A549 (cell line): Measurements from ENCODE around the gene ANKRD16. TPM values are rescaled to one million over a fixed set of nuclear protein-coding genes. Genes with fewer than 3 reads are reported as not detected.
A peak's percentile ranks its signal among the peaks of the same experiment; 100 is the strongest.

Experiments used
- ATAC-seq, 2 experiments: fragments of 200-7000 bp in 1 of 2; fragments of >200 bp in 1 of 2; cut with Nextera tagmentation in 1 of 2; cut with Tn5 transposase in 1 of 2; 3 replicates each; pipeline versions ENCODE4 v1.8.0 to v1.9.1; 2018 to 2020; ENCODE audit warnings: mild to moderate bottlenecking in 1 of 2, moderate library complexity in 1 of 2
- CTCF ChIA-PET: fragments of 300-600 bp; sonication (Branson Sonifier 250); formaldehyde crosslinking; extraction: SDS; loops from one replicate; lab custom pipeline; 2021; ENCODE audit warnings: antibody characterized with exemption, inconsistent platforms; lab: Yijun Ruan, JAX
- POLR2A ChIA-PET: fragments of 350-600 bp; formaldehyde crosslinking; extraction: SDS; loops from one replicate; lab custom pipeline; 2021; ENCODE audit warnings: antibody characterized with exemption, inconsistent platforms; lab: Yijun Ruan, JAX
- DNase-seq, 2 experiments: peaks; one replicate each; pipeline versions ENCODE4 v3.0.0 to v3.0.0-alpha.2; 2011 to 2016; ENCODE audit warnings: low read depth in 1 of 2, low spot score in 1 of 2
- FAIRE-seq: peaks from 2 replicates; lab custom pipeline; 2011; peaks lifted over from hg19 to GRCh38; lab: Jason Lieb, UNC
- H3K27ac ChIP-seq, 2 experiments: fragments of >200 bp; sonication (Bioruptor Twin); formaldehyde crosslinking; 3 replicates each; pipeline ENCODE4 v1.5.1; 2016 to 2017
- H3K4me1 ChIP-seq: fragments of >200 bp; sonication (Bioruptor Twin); formaldehyde crosslinking; 3 replicates; pipeline ENCODE4 v1.6.1; 2016
- H3K4me2 ChIP-seq: fragments of >200 bp; sonication (Bioruptor Twin); formaldehyde crosslinking; 3 replicates; pipeline ENCODE4 v1.6.1; 2016
- H3K4me3 ChIP-seq: fragments of >200 bp; sonication (Bioruptor Twin); formaldehyde crosslinking; 3 replicates; pipeline ENCODE4 v1.5.1; 2016
- H3K9me3 ChIP-seq: fragments of >200 bp; sonication (Bioruptor Twin); formaldehyde crosslinking; 3 replicates; pipeline ENCODE4 v1.6.1; 2016
- BCL3 ChIP-seq: fragments of >200 bp; sonication (Bioruptor Twin); formaldehyde crosslinking; IDR thresholded peaks from 3 replicates; pipeline ENCODE4 v1.6.1; 2016
- BHLHE40 ChIP-seq: IDR thresholded peaks from 2 replicates; pipeline ENCODE4 v1.6.1; 2012; ENCODE audit warnings: low read depth, low read length, inconsistent platforms
- CBX2 ChIP-seq: fragments of 200-600 bp; sonication (generic); IDR thresholded peaks from 2 replicates; pipeline ENCODE4 v1.6.1; 2016; ENCODE audit warnings: low read depth, mild to moderate bottlenecking, borderline replicate concordance
- CHD4 ChIP-seq: fragments of 200-600 bp; sonication (generic); IDR thresholded peaks from 2 replicates; pipeline ENCODE4 v1.6.1; 2016; ENCODE audit warnings: antibody characterized with exemption, mild to moderate bottlenecking, borderline replicate concordance
- EHF ChIP-seq: fragments of 250-450 bp; sonication (Bioruptor Pico); IDR thresholded peaks from 2 replicates; pipeline ENCODE4 v1.5.0; 2020; ENCODE audit warnings: mild to moderate bottlenecking
- EHMT2 ChIP-seq: fragments of 200-600 bp; sonication (generic); IDR thresholded peaks from 2 replicates; pipeline ENCODE4 v1.6.1; 2016; ENCODE audit warnings: antibody characterized with exemption, low read depth, mild to moderate bottlenecking, moderate library complexity
- ELK1 ChIP-seq: fragments of 150-350 bp; IDR thresholded peaks from 2 replicates; pipeline ENCODE4 v1.6.1; 2014; ENCODE audit warnings: low read depth, mild to moderate bottlenecking, low read length
- EP300 ChIP-seq, 2 experiments: fragments of >200 bp; sonication (Bioruptor Twin); formaldehyde crosslinking; IDR thresholded peaks; 2 replicates in 1 of 2; 3 replicates in 1 of 2; pipeline ENCODE4 v1.6.1; 2016 to 2017
- FOSB ChIP-seq: fragments of 250-450 bp; sonication (Bioruptor Pico); IDR thresholded peaks from 2 replicates; pipeline ENCODE4 v1.5.0; 2020; ENCODE audit warnings: mild to moderate bottlenecking, moderate library complexity
- GATA3 ChIP-seq: IDR thresholded peaks from 2 replicates; pipeline ENCODE4 v1.6.1; 2012; ENCODE audit warnings: borderline replicate concordance
- HDAC2 ChIP-seq: fragments of 200-600 bp; sonication (generic); IDR thresholded peaks from 2 replicates; pipeline ENCODE4 v1.6.1; 2016
- HEYL ChIP-seq: fragments of 250-450 bp; sonication (Bioruptor Pico); IDR thresholded peaks from 2 replicates; pipeline ENCODE4 v1.8.0; 2021; ENCODE audit warnings: mild to moderate bottlenecking, moderate library complexity
- HOXB13 ChIP-seq: fragments of 250-450 bp; sonication (Bioruptor Pico); IDR thresholded peaks from 2 replicates; pipeline ENCODE4 v1.5.0; 2020; ENCODE audit warnings: low read depth, mild to moderate bottlenecking, moderate library complexity
- MAX ChIP-seq: IDR thresholded peaks from 2 replicates; pipeline ENCODE4 v1.6.1; 2012
- MYC ChIP-seq: IDR thresholded peaks from 2 replicates; pipeline ENCODE4 v1.6.1; 2012; ENCODE audit warnings: mild to moderate bottlenecking, inconsistent platforms, low read length, improper control_type of control experiment, borderline replicate concordance
- PHF8 ChIP-seq: fragments of 200-600 bp; sonication (generic); IDR thresholded peaks from 2 replicates; pipeline ENCODE4 v1.6.1; 2016; ENCODE audit warnings: low read depth, mild to moderate bottlenecking, antibody characterized with exemption, moderate library complexity, borderline replicate concordance
- POLR2A ChIP-seq: IDR thresholded peaks from 2 replicates; pipeline ENCODE4 v1.6.1; 2012; ENCODE audit warnings: mild to moderate bottlenecking, low read length
- RAD21 ChIP-seq, 2 experiments: fragments of >200 bp in 1 of 2; sonication (Bioruptor Twin) in 1 of 2; formaldehyde crosslinking in 1 of 2; IDR thresholded peaks in 1 of 2; conservative IDR thresholded peaks in 1 of 2; 2 replicates in 1 of 2; 3 replicates in 1 of 2; pipeline ENCODE4 v1.6.1; 2012 to 2018; ENCODE audit warnings: inconsistent platforms in 1 of 2
- REST ChIP-seq: fragments of 200-600 bp; sonication (generic); IDR thresholded peaks from 2 replicates; pipeline ENCODE4 v1.6.1; 2016; ENCODE audit warnings: antibody characterized with exemption, mild to moderate bottlenecking, moderate library complexity
- RNF2 ChIP-seq: fragments of 200-600 bp; sonication (generic); IDR thresholded peaks from 2 replicates; pipeline ENCODE4 v1.6.1; 2016; ENCODE audit warnings: low read depth, mild to moderate bottlenecking, antibody characterized with exemption, moderate library complexity, borderline replicate concordance
- SREBF2 ChIP-seq: fragments of 450-650 bp; IDR thresholded peaks from 2 replicates; pipeline ENCODE4 v1.6.1; 2014; ENCODE audit warnings: mild to moderate bottlenecking, moderate library complexity
- ZC3H11A ChIP-seq: fragments of 450-650 bp; IDR thresholded peaks from 2 replicates; pipeline ENCODE4 v1.6.1; 2014; ENCODE audit warnings: antibody characterized with exemption, mild to moderate bottlenecking
- WGBS: methylation state at CpG from one replicate; pipeline ENCODE4 v1.1.6; 2017; ENCODE audit errors: missing lambda C conversion rate; 5-methylcytosine and 5-hydroxymethylcytosine counted together
- polyA plus RNA-seq, 4 experiments: library from polyadenylated mRNA; depleted of rRNA in 3 of 4; stranded (reverse); fragments of >200 nt; fragmentation: RNase III in 1 of 4; extraction: RNeasy Plus Mini Kit Qiagen cat#74134 plus additional on column Dnase treatment in 1 of 4; gene quantifications; 2 replicates in 3 of 4; 3 replicates in 1 of 4; pipeline ENCODE4 v1.2.3, GENCODE V29; 2011 to 2017

Gene ANKRD16
- polyA plus RNA-seq, 2 of the 4 experiments (the other 2 are of a cell fraction) = 7.3 to 8.9 TPM

- CTCF ChIA-PET = interaction anchor here (0.6 to 2.3 kb wide), 4 partner anchors 14 to 1073 kb away, joined by 4 to 16 read pairs (median 4); no protein-coding TSS in a partner anchor
These were observed 2.1 kb downstream of the ANKRD16 start for GRCh38 chr10:5887641-5888040.

GRCh38 chr10:5887029-5887428 lies 2.7 kb downstream of the ANKRD16 start:
- 50% methylated on average over 1 of the region's 1 CpG for WGBS
- CTCF ChIA-PET = interaction anchor here (0.7 to 2.3 kb wide), 3 partner anchors 13 to 1072 kb away, joined by 3 to 16 read pairs (median 5); no protein-coding TSS in a partner anchor

More at GRCh38 chr10:5887641-5888040, 2.1 kb downstream of the ANKRD16 start:
- H3K4me1 ChIP-seq = peaks cover 23% of the 10 kb centered on the region
- H3K4me2 ChIP-seq = peak overlapping the region; percentile 81; the same call in 2 of the 3 replicates
- POLR2A ChIA-PET = no interaction called here
- ATAC-seq = no peak
- TF ChIP-seq PHF8 = no peak
- no peak for TF ChIP-seq HDAC2
- TF ChIP-seq EHMT2 = no peak
- TF ChIP-seq HOXB13 (CRISPR knock-in tag) = no peak
- TF ChIP-seq MAX = no peak
- no peak for TF ChIP-seq HEYL (CRISPR knock-in tag)
- TF ChIP-seq REST = no peak
- no peak for TF ChIP-seq BCL3
- TF ChIP-seq RNF2 = no peak
- TF ChIP-seq CBX2 = no peak
- TF ChIP-seq MYC = no peak
- no peak overlapping the region for H3K27ac ChIP-seq
- H3K9me3 ChIP-seq = no peaks in the 10 kb centered on the region
- no peak overlapping the region for H3K4me3 ChIP-seq
- DNase-seq = no peak
- no peak for FAIRE-seq
- WGBS = 96% methylated on average over 7 of the region's 8 CpGs

More at GRCh38 chr10:5887029-5887428, 2.7 kb downstream of the ANKRD16 start:
- H3K27ac ChIP-seq = no peak overlapping the region
- POLR2A ChIA-PET = no interaction called here
- no peak overlapping the region for H3K4me3 ChIP-seq
- ATAC-seq (no peak), DNase-seq (no peak), FAIRE-seq (no peak)
- peaks cover 23% of the 10 kb centered on the region for H3K4me1 ChIP-seq
- no peaks in the 10 kb centered on the region for H3K9me3 ChIP-seq
- TF ChIP-seq REST = no peak
- TF ChIP-seq CHD4 = no peak
- TF ChIP-seq GATA3 = no peak
- TF ChIP-seq SREBF2 = no peak
- no peak for TF ChIP-seq FOSB (CRISPR knock-in tag)
- TF ChIP-seq POLR2A = no peak
- TF ChIP-seq EP300 (IDR thresholded peaks at IDR 0.05) = no peak
- TF ChIP-seq ELK1 = no peak
- TF ChIP-seq BHLHE40 = no peak
- TF ChIP-seq EHF (CRISPR knock-in tag) = no peak
- TF ChIP-seq RAD21 (conservative IDR thresholded peaks at IDR 0.05 in 1 of 2, IDR thresholded peaks at IDR 0.05 in 1 of 2) = no peak
- TF ChIP-seq ZC3H11A = no peak
- H3K4me2 ChIP-seq = no peak overlapping the region
